GM23338 (cell line): Measurements from ENCODE around the gene CSF1R.

Experiments
- CREB1 ChIP-seq: fragments of 250-450 bp; sonication (Bioruptor Pico); IDR thresholded peaks from 2 replicates; pipeline ENCODE4 v1.5.0; 2020; ENCODE audit warnings: low read depth, mild to moderate bottlenecking, moderate library complexity
- ETS1 ChIP-seq: IDR thresholded peaks from 2 replicates; pipeline ENCODE4 v1.6.1; 2016; ENCODE audit warnings: antibody characterized with exemption
- EZH2 ChIP-seq: fragments of 200-600 bp; sonication (generic); IDR thresholded peaks from one replicate; pipeline ENCODE4 v1.8.0; 2017; ENCODE audit warnings: antibody characterized with exemption, mild to moderate bottlenecking, low read depth; ENCODE audit not compliant: unreplicated experiment
- EZH2phosphoT487 ChIP-seq: fragments of 200-600 bp; sonication (generic); IDR thresholded peaks from one replicate; pipeline ENCODE4 v1.8.1; 2018; ENCODE audit warnings: antibody characterized with exemption; ENCODE audit not compliant: unreplicated experiment
- NANOG ChIP-seq: IDR thresholded peaks from 2 replicates; pipeline ENCODE4 v1.6.1; 2016; ENCODE audit warnings: antibody characterized with exemption, borderline replicate concordance
- POLR2AphosphoS5 ChIP-seq: IDR thresholded peaks from 2 replicates; pipeline ENCODE4 v1.6.1; 2016; ENCODE audit warnings: antibody characterized with exemption, low read depth
- STAT1 ChIP-seq: IDR thresholded peaks from one replicate; pipeline ENCODE4 v1.6.1; 2016; ENCODE audit warnings: antibody characterized with exemption; ENCODE audit not compliant: unreplicated experiment
- ZNF114 ChIP-seq: fragments of 250-450 bp; sonication (Bioruptor Pico); IDR thresholded peaks from 2 replicates; pipeline ENCODE4 v1.5.0; 2020; ENCODE audit warnings: mild to moderate bottlenecking, moderate library complexity
- TF ChIP-seq, protein P1 (sequence below), 2 experiments: fragments of 200-600 bp in 1 of 2; sonication (generic) in 1 of 2; conservative IDR thresholded peaks; 2 replicates each; pipeline versions ENCODE4 v1.5.1 to v1.6.1; 2016 to 2017; ENCODE audit warnings: antibody characterized with exemption in 2 of 2, low read depth in 2 of 2, mild to moderate bottlenecking in 2 of 2, moderate library complexity in 1 of 2
- TF ChIP-seq, protein P2 (sequence below): IDR thresholded peaks from one replicate; pipeline ENCODE4 v1.6.1; 2018; ENCODE audit warnings: antibody characterized with exemption; ENCODE audit not compliant: unreplicated experiment

- TF ChIP-seq, protein P1, sequence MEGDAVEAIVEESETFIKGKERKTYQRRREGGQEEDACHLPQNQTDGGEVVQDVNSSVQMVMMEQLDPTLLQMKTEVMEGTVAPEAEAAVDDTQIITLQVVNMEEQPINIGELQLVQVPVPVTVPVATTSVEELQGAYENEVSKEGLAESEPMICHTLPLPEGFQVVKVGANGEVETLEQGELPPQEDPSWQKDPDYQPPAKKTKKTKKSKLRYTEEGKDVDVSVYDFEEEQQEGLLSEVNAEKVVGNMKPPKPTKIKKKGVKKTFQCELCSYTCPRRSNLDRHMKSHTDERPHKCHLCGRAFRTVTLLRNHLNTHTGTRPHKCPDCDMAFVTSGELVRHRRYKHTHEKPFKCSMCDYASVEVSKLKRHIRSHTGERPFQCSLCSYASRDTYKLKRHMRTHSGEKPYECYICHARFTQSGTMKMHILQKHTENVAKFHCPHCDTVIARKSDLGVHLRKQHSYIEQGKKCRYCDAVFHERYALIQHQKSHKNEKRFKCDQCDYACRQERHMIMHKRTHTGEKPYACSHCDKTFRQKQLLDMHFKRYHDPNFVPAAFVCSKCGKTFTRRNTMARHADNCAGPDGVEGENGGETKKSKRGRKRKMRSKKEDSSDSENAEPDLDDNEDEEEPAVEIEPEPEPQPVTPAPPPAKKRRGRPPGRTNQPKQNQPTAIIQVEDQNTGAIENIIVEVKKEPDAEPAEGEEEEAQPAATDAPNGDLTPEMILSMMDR (conservative IDR thresholded peaks at IDR 0.05; ENCODE audit: low read depth in 2 of 2): no peak
- TF ChIP-seq EZH2: no peak
- no peak for TF ChIP-seq CREB1 (CRISPR knock-in tag)
- no peak for TF ChIP-seq STAT1
- no peak for TF ChIP-seq ZNF114 (CRISPR knock-in tag)
- TF ChIP-seq, protein P2, sequence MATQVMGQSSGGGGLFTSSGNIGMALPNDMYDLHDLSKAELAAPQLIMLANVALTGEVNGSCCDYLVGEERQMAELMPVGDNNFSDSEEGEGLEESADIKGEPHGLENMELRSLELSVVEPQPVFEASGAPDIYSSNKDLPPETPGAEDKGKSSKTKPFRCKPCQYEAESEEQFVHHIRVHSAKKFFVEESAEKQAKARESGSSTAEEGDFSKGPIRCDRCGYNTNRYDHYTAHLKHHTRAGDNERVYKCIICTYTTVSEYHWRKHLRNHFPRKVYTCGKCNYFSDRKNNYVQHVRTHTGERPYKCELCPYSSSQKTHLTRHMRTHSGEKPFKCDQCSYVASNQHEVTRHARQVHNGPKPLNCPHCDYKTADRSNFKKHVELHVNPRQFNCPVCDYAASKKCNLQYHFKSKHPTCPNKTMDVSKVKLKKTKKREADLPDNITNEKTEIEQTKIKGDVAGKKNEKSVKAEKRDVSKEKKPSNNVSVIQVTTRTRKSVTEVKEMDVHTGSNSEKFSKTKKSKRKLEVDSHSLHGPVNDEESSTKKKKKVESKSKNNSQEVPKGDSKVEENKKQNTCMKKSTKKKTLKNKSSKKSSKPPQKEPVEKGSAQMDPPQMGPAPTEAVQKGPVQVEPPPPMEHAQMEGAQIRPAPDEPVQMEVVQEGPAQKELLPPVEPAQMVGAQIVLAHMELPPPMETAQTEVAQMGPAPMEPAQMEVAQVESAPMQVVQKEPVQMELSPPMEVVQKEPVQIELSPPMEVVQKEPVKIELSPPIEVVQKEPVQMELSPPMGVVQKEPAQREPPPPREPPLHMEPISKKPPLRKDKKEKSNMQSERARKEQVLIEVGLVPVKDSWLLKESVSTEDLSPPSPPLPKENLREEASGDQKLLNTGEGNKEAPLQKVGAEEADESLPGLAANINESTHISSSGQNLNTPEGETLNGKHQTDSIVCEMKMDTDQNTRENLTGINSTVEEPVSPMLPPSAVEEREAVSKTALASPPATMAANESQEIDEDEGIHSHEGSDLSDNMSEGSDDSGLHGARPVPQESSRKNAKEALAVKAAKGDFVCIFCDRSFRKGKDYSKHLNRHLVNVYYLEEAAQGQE: no peak
- no peak for TF ChIP-seq ETS1
- no peak for TF ChIP-seq POLR2AphosphoS5
- no peak for TF ChIP-seq EZH2phosphoT487
- no peak for TF ChIP-seq NANOG
Observed at GRCh38 chr5:150082374-150082773, 4.0 kb downstream of the CSF1R start.
